SK-N-SH treated with all-trans-retinoic acid at 6 μM for 48 hours (cell line): ENCODE measurements around the gene CCDC24.

Source experiments
- ATAC-seq: fragments of 200-7000 bp; cut with Tn5 transposase; 3 replicates; pipeline ENCODE4 v1.9.1; 2020; ENCODE audit warnings: mild to moderate bottlenecking, moderate library complexity
- ARNTL ChIP-seq: fragments of 450-650 bp; formaldehyde crosslinking; IDR thresholded peaks from 2 replicates; pipeline ENCODE4 v1.5.0; 2020; ENCODE audit warnings: low read depth, mild to moderate bottlenecking, moderate library complexity, borderline replicate concordance
- CSDC2 ChIP-seq: fragments of 250-450 bp; sonication (Bioruptor Pico); IDR thresholded peaks from 2 replicates; pipeline ENCODE4 v1.5.0; 2020; ENCODE audit warnings: mild to moderate bottlenecking, moderate library complexity
- CSRNP3 ChIP-seq: fragments of 250-450 bp; sonication (Bioruptor Pico); IDR thresholded peaks from 2 replicates; pipeline ENCODE4 v1.5.1; 2021; ENCODE audit warnings: mild to moderate bottlenecking, moderate library complexity
- ESRRG ChIP-seq: fragments of 250-450 bp; sonication (Bioruptor Pico); IDR thresholded peaks from 2 replicates; pipeline ENCODE4 v1.6.1; 2021; ENCODE audit warnings: mild to moderate bottlenecking
- ISL1 ChIP-seq: fragments of 250-450 bp; sonication (Bioruptor Pico); IDR thresholded peaks from 2 replicates; pipeline ENCODE4 v2.1.2; 2022; ENCODE audit warnings: mild to moderate bottlenecking, moderate library complexity
- OSR1 ChIP-seq: fragments of 250-450 bp; sonication (Bioruptor Pico); IDR thresholded peaks from 2 replicates; pipeline ENCODE4 v1.8.0; 2022; ENCODE audit warnings: moderate library complexity, mild to moderate bottlenecking, inconsistent platforms
- POU6F1 ChIP-seq: fragments of 250-450 bp; sonication (Bioruptor Pico); IDR thresholded peaks from 2 replicates; pipeline ENCODE4 v1.8.0; 2021; ENCODE audit warnings: low read depth, mild to moderate bottlenecking, moderate library complexity, borderline replicate concordance
- RARB ChIP-seq: fragments of 250-450 bp; sonication (Bioruptor Pico); IDR thresholded peaks from 2 replicates; pipeline ENCODE4 v1.8.0; 2021; ENCODE audit warnings: mild to moderate bottlenecking, moderate library complexity
- TCF4 ChIP-seq: fragments of 250-450 bp; sonication (Bioruptor Pico); IDR thresholded peaks from 2 replicates; pipeline ENCODE4 v1.8.0; 2021; ENCODE audit warnings: mild to moderate bottlenecking, moderate library complexity, borderline replicate concordance
- TOX ChIP-seq: fragments of 250-450 bp; sonication (Bioruptor Pico); IDR thresholded peaks from 2 replicates; pipeline ENCODE4 v1.8.0; 2021; ENCODE audit warnings: mild to moderate bottlenecking, moderate library complexity, borderline replicate concordance
- ZC3H10 ChIP-seq: fragments of 250-450 bp; sonication (Bioruptor Pico); IDR thresholded peaks from 2 replicates; pipeline ENCODE4 v1.5.1; 2021; ENCODE audit warnings: mild to moderate bottlenecking, moderate library complexity
- ZFP30 ChIP-seq: fragments of 450-650 bp; formaldehyde crosslinking; IDR thresholded peaks from 2 replicates; pipeline ENCODE4 v1.5.0; 2022; ENCODE audit warnings: mild to moderate bottlenecking, moderate library complexity
- ZNF565 ChIP-seq: fragments of 450-650 bp; formaldehyde crosslinking; conservative IDR thresholded peaks from 2 replicates; pipeline ENCODE4 v1.5.0; 2020; ENCODE audit warnings: low read depth, mild to moderate bottlenecking, moderate library complexity
- ZNF70 ChIP-seq: fragments of 450-650 bp; formaldehyde crosslinking; IDR thresholded peaks from 2 replicates; pipeline ENCODE4 v1.5.0; 2020; ENCODE audit warnings: mild to moderate bottlenecking, moderate library complexity
- ZNF8 ChIP-seq: fragments of 450-650 bp; formaldehyde crosslinking; IDR thresholded peaks from 2 replicates; pipeline ENCODE4 v1.5.0; 2020; ENCODE audit warnings: mild to moderate bottlenecking, moderate library complexity
- TF ChIP-seq, protein P1 (sequence below): fragments of 250-450 bp; sonication (Bioruptor Pico); IDR thresholded peaks from 2 replicates; pipeline ENCODE4 v1.5.0; 2020; ENCODE audit warnings: mild to moderate bottlenecking, moderate library complexity
- TF ChIP-seq, protein P2 (sequence below): fragments of 250-450 bp; sonication (Bioruptor Pico); IDR thresholded peaks from 2 replicates; pipeline ENCODE4 v1.8.0; 2020; ENCODE audit warnings: mild to moderate bottlenecking, moderate library complexity, borderline replicate concordance

CCDC24 gene

GRCh38 chr1:43961692-43962091, 29.7 kb upstream of the CCDC24 start:
- TF ChIP-seq OSR1 = no peak
- TF ChIP-seq, protein P1, sequence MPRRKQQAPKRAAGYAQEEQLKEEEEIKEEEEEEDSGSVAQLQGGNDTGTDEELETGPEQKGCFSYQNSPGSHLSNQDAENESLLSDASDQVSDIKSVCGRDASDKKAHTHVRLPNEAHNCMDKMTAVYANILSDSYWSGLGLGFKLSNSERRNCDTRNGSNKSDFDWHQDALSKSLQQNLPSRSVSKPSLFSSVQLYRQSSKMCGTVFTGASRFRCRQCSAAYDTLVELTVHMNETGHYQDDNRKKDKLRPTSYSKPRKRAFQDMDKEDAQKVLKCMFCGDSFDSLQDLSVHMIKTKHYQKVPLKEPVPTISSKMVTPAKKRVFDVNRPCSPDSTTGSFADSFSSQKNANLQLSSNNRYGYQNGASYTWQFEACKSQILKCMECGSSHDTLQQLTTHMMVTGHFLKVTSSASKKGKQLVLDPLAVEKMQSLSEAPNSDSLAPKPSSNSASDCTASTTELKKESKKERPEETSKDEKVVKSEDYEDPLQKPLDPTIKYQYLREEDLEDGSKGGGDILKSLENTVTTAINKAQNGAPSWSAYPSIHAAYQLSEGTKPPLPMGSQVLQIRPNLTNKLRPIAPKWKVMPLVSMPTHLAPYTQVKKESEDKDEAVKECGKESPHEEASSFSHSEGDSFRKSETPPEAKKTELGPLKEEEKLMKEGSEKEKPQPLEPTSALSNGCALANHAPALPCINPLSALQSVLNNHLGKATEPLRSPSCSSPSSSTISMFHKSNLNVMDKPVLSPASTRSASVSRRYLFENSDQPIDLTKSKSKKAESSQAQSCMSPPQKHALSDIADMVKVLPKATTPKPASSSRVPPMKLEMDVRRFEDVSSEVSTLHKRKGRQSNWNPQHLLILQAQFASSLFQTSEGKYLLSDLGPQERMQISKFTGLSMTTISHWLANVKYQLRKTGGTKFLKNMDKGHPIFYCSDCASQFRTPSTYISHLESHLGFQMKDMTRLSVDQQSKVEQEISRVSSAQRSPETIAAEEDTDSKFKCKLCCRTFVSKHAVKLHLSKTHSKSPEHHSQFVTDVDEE (CRISPR knock-in tag) = no peak
- no peak for TF ChIP-seq TCF4
- TF ChIP-seq, protein P2, sequence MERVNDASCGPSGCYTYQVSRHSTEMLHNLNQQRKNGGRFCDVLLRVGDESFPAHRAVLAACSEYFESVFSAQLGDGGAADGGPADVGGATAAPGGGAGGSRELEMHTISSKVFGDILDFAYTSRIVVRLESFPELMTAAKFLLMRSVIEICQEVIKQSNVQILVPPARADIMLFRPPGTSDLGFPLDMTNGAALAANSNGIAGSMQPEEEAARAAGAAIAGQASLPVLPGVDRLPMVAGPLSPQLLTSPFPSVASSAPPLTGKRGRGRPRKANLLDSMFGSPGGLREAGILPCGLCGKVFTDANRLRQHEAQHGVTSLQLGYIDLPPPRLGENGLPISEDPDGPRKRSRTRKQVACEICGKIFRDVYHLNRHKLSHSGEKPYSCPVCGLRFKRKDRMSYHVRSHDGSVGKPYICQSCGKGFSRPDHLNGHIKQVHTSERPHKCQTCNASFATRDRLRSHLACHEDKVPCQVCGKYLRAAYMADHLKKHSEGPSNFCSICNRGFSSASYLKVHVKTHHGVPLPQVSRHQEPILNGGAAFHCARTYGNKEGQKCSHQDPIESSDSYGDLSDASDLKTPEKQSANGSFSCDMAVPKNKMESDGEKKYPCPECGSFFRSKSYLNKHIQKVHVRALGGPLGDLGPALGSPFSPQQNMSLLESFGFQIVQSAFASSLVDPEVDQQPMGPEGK = no peak
- no peak for TF ChIP-seq CSDC2 (CRISPR knock-in tag)
- no peak for TF ChIP-seq RARB (CRISPR knock-in tag)
- TF ChIP-seq POU6F1 (CRISPR knock-in tag) = no peak
- TF ChIP-seq ZNF8 (CRISPR knock-in tag) = no peak
- no peak for ATAC-seq

- no peak for ATAC-seq
Observed at GRCh38 chr1:43962324-43962723, 29.1 kb upstream of the CCDC24 start.

DNA sequence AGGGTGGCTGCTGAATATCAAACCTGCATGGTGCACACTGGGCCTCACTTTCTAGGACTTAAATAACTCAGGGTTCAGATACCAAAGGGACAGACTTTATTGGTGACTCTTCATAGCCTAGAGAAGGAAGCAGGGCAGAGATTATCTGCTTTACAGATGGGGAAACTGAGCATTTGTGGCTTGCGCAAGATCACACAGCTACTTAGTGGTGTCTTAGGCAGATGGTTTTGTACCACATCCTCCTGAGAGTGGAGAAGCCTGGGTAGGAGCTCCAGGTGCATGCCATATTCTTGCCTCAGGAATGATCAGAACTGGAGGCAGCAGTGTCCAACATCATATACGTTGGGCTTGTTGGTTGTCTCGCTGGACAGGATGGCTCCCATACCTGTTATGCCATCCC, 28.4 kb upstream of the CCDC24 start:
- TF ChIP-seq ISL1 (CRISPR knock-in tag) = no peak
- no peak for TF ChIP-seq ZNF70 (CRISPR knock-in tag)
- TF ChIP-seq ARNTL (CRISPR knock-in tag) = no peak
- no peak for ATAC-seq

More at GRCh38 chr1:43962324-43962723, 29.1 kb upstream of the CCDC24 start:
- TF ChIP-seq ZC3H10 (no peak), ZFP30 (no peak), TOX (CRISPR knock-in tag) (no peak), CSDC2 (CRISPR knock-in tag) (no peak), ZNF565 (CRISPR knock-in tag) (no peak), CSRNP3 (CRISPR knock-in tag) (no peak)

DNA sequence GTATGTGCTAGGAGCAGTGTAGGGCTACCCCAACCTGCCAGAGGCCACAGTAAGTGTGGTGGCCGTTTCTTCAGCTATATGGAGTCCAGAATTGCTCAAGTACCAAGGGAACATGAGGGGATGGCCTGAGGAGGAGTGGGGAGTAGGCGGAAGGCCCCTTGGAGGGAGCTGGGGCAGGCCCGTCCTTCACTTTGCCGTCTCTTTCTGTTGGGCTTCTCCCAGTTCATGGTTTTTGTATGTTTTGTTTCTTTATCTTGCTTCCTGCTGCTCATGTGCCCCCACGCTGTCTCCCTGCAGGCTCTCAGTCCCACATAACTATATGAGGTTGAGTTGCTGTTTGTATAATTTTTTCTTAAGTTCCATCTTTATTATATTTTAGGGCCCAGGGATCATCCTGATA, 27.5 kb upstream of the CCDC24 start:
- TF ChIP-seq OSR1 = no peak
- TF ChIP-seq POU6F1 (CRISPR knock-in tag) = no peak
- no peak for ATAC-seq

- ATAC-seq = no peak
- TF ChIP-seq TCF4 = no peak
- no peak for TF ChIP-seq ESRRG (CRISPR knock-in tag)
- TF ChIP-seq ZNF565 (CRISPR knock-in tag) = no peak
- no peak for TF ChIP-seq ZC3H10
- TF ChIP-seq ISL1 (CRISPR knock-in tag) = no peak
Observed at GRCh38 chr1:43965316-43965715, 26.1 kb upstream of the CCDC24 start.
